Neuronal stem cell (in vitro differentiated cells): ENCODE measurements around the gene CFAP92.

Source experiments
- DNase-seq: peaks from one replicate; pipeline ENCODE4 v3.0.0-alpha.2; 2013; ENCODE audit warnings: low spot score
- H2AFZ ChIP-seq: one replicate; pipeline ENCODE4 v1.6.1; 2013; ENCODE audit warnings: mild to moderate bottlenecking, low read length, inconsistent platforms
- H2AK5ac ChIP-seq: 2 replicates; pipeline ENCODE4 v1.6.1; 2013; ENCODE audit warnings: low read depth, mild to moderate bottlenecking, inconsistent platforms, low read length, moderate library complexity, mixed read lengths
- H2BK120ac ChIP-seq: 2 replicates; pipeline ENCODE4 v1.6.1; 2013; ENCODE audit warnings: low read depth, mild to moderate bottlenecking, inconsistent platforms, low read length, moderate library complexity, mixed read lengths
- H2BK12ac ChIP-seq: one replicate; pipeline ENCODE4 v1.6.1; 2013; ENCODE audit warnings: low read length, inconsistent platforms
- H2BK15ac ChIP-seq: 2 replicates; pipeline ENCODE4 v1.6.1; 2013; ENCODE audit warnings: mild to moderate bottlenecking, low read length, inconsistent platforms, mixed read lengths
- H2BK5ac ChIP-seq: one replicate; pipeline ENCODE4 v1.6.1; 2013; ENCODE audit warnings: inconsistent platforms, mild to moderate bottlenecking, low read length, moderate library complexity
- H3K14ac ChIP-seq: one replicate; pipeline ENCODE4 v1.6.1; 2013; ENCODE audit warnings: low read length, inconsistent platforms
- H3K18ac ChIP-seq: 2 replicates; pipeline ENCODE4 v1.6.1; 2013; ENCODE audit warnings: low read length, inconsistent platforms
- H3K23ac ChIP-seq: 2 replicates; pipeline ENCODE4 v1.6.1; 2013; ENCODE audit warnings: low read depth, mild to moderate bottlenecking, mixed read lengths, low read length, inconsistent platforms; ENCODE audit not compliant: poor library complexity
- H3K27ac ChIP-seq: replicated peaks from 3 replicates; pipeline ENCODE4 v1.5.1; 2013; ENCODE audit warnings: low read length, inconsistent platforms
- H3K27me3 ChIP-seq, 3 experiments: 2 replicates each; pipeline ENCODE4 v1.6.1; 2013; ENCODE audit warnings: low read length in 3 of 3, mild to moderate bottlenecking in 2 of 3, inconsistent platforms in 1 of 3, low read depth in 1 of 3, mixed read lengths in 1 of 3, moderate library complexity in 1 of 3; ENCODE audit not compliant: control insufficient read depth in 3 of 3, insufficient read depth in 3 of 3
- H3K36me3 ChIP-seq, 2 donors: replicated peaks in 1 of 2; 2 replicates each; pipeline ENCODE4 v1.6.1; 2013; ENCODE audit warnings: low read length in 2 of 2; ENCODE audit not compliant: control insufficient read depth in 2 of 2, insufficient read depth in 2 of 2
- H3K4ac ChIP-seq: 2 replicates; pipeline ENCODE4 v1.6.1; 2013; ENCODE audit warnings: inconsistent platforms, mild to moderate bottlenecking, low read length, moderate library complexity
- H3K4me1 ChIP-seq, 2 donors: 1 replicate in 1 of 2; 2 replicates in 1 of 2; pipeline ENCODE4 v1.6.1; 2013; ENCODE audit warnings: low read length in 2 of 2, low read depth in 1 of 2; ENCODE audit not compliant: control insufficient read depth in 2 of 2, insufficient read depth in 1 of 2
- H3K4me2 ChIP-seq: one replicate; pipeline ENCODE4 v1.6.1; 2013; ENCODE audit warnings: mild to moderate bottlenecking, low read length, inconsistent platforms; ENCODE audit not compliant: insufficient read depth, poor library complexity, severe bottlenecking
- H3K4me3 ChIP-seq, 2 donors: 2 replicates each; pipeline ENCODE4 v1.5.1; 2013; ENCODE audit warnings: low read length in 2 of 2, mild to moderate bottlenecking in 2 of 2, inconsistent platforms in 1 of 2, moderate library complexity in 1 of 2
- H3K79me1 ChIP-seq: one replicate; pipeline ENCODE4 v1.6.1; 2013; ENCODE audit warnings: low read depth, mild to moderate bottlenecking, inconsistent platforms, low read length, moderate library complexity
- H3K9ac ChIP-seq: one replicate; pipeline ENCODE4 v1.6.1; 2013; ENCODE audit warnings: mild to moderate bottlenecking, low read depth, low read length, inconsistent platforms; ENCODE audit not compliant: poor library complexity
- H3K9me3 ChIP-seq, 2 donors: replicated peaks in 1 of 2; 2 replicates each; pipeline versions ENCODE3 to v1.6.1; 2013; ENCODE audit warnings: low read length in 2 of 2, mild to moderate bottlenecking in 2 of 2, inconsistent platforms in 1 of 2, low read depth in 1 of 2, mixed read lengths in 1 of 2, moderate library complexity in 1 of 2; ENCODE audit not compliant: control insufficient read depth in 2 of 2, insufficient read depth in 1 of 2
- H4K8ac ChIP-seq: one replicate; pipeline ENCODE4 v1.6.1; 2013; ENCODE audit warnings: low read depth, mild to moderate bottlenecking, inconsistent platforms, low read length, moderate library complexity
- H4K91ac ChIP-seq: one replicate; pipeline ENCODE4 v1.6.1; 2013; ENCODE audit warnings: low read length, low read depth, mild to moderate bottlenecking, inconsistent platforms; ENCODE audit not compliant: poor library complexity
- WGBS, 2 donors: extraction: QIAGEN DNeasy Blood & Tissue Kit; methylation state at CpG; one replicate each; pipeline ENCODE4 v1.1.7; 2013; ENCODE audit warnings: missing lambda C conversion rate in 2 of 2, mixed read lengths in 1 of 2; ENCODE audit not compliant: insufficient read length in 2 of 2, insufficient replicate concordance in 1 of 2; ENCODE audit errors: extremely low coverage in 2 of 2; 5-methylcytosine and 5-hydroxymethylcytosine counted together

Gene CFAP92

GRCh38 chr3:128987302-128988100 is 6.4 kb downstream of the CFAP92 start:
- H3K4ac ChIP-seq, result no peak overlapping the region
- no peaks in the 10 kb centered on the region for H3K9me3 ChIP-seq
- H3K9ac ChIP-seq, result no peak overlapping the region
- no peak overlapping the region for H2BK5ac ChIP-seq
- H3K36me3 ChIP-seq, result peaks cover 0 to 24% of the 10 kb centered on the region in 2 donors
- H3K23ac ChIP-seq, result no peak overlapping the region
- H3K14ac ChIP-seq, result no peak overlapping the region
- H2AK5ac ChIP-seq, result no peak overlapping the region
- peaks cover 1 to 3% of the 10 kb centered on the region in 2 donors for H3K4me1 ChIP-seq
- H3K27ac ChIP-seq, result no peak overlapping the region
- H3K18ac ChIP-seq, result no peak overlapping the region
- H4K91ac ChIP-seq, result no peak overlapping the region
- no peak overlapping the region for H4K8ac ChIP-seq
- no CpG with 5 or more reads among the region's 15 CpGs for WGBS, 2 donors
- H2BK12ac ChIP-seq, result no peak overlapping the region
- no peak overlapping the region for H2AFZ ChIP-seq
- DNase-seq, result no peak
- no peak overlapping the region for H3K4me2 ChIP-seq
- no peak overlapping the region for H2BK120ac ChIP-seq
- no peaks in the 10 kb centered on the region for H3K79me1 ChIP-seq
- H3K4me3 ChIP-seq, result no peak overlapping the region
- no peaks in the 10 kb centered on the region for H3K27me3 ChIP-seq
- H2BK15ac ChIP-seq, result no peak overlapping the region

GRCh38 chr3:128984596-128984995 is 9.3 kb downstream of the CFAP92 start:
- Histone ChIP-seq H2BK120ac (no peak overlapping the region), H3K14ac (no peak overlapping the region), H3K4me2 (no peak overlapping the region), H3K36me3 (peaks cover 0 to 24% of the 10 kb centered on the region in 2 donors), H2AK5ac (no peak overlapping the region), H3K27ac (no peak overlapping the region), H2BK15ac (no peak overlapping the region), H3K9ac (no peak overlapping the region), H2BK12ac (no peak overlapping the region), H4K91ac (no peak overlapping the region), H3K79me1 (no peaks in the 10 kb centered on the region), H3K18ac (no peak overlapping the region), H3K4me3 (no peak overlapping the region), H3K9me3 (no peaks in the 10 kb centered on the region), H3K27me3 (no peaks in the 10 kb centered on the region), H3K4me1 (peaks cover 1 to 3% of the 10 kb centered on the region in 2 donors), H3K4ac (no peak overlapping the region), H3K23ac (no peak overlapping the region), H4K8ac (no peak overlapping the region), H2AFZ (no peak overlapping the region), H2BK5ac (no peak overlapping the region)
- WGBS, 2 donors, result no CpG with 5 or more reads among the region's 3 CpGs
- no peak for DNase-seq

GRCh38 chr3:128983293-128984069 is 10.4 kb downstream of the CFAP92 start:
- Histone ChIP-seq H3K4ac (peak overlapping the region; percentile 8), H3K36me3 (peaks cover 0 to 24% of the 10 kb centered on the region in 2 donors), H2BK12ac (no peak overlapping the region), H3K23ac (no peak overlapping the region), H3K9me3 (no peaks in the 10 kb centered on the region), H3K4me2 (no peak overlapping the region), H3K9ac (no peak overlapping the region), H2BK5ac (no peak overlapping the region), H3K18ac (peak overlapping the region; percentile 77), H3K79me1 (no peaks in the 10 kb centered on the region), H3K4me3 (no peak overlapping the region), H2AK5ac (no peak overlapping the region), H3K14ac (no peak overlapping the region), H4K91ac (no peak overlapping the region), H2AFZ (no peak overlapping the region), H2BK15ac (no peak overlapping the region), H3K27me3 (no peaks in the 10 kb centered on the region), H2BK120ac (peak overlapping the region; percentile 52), H4K8ac (no peak overlapping the region), H3K27ac (no peak overlapping the region), H3K4me1 (peaks cover 1 to 3% of the 10 kb centered on the region in 2 donors)
- no CpG with 5 or more reads among the region's 9 CpGs for WGBS, 2 donors
- no peak for DNase-seq

- Histone ChIP-seq H3K27me3 (no peaks in the 10 kb centered on the region), H2BK120ac (no peak overlapping the region), H3K79me1 (no peaks in the 10 kb centered on the region), H3K4me2 (no peak overlapping the region), H4K8ac (no peak overlapping the region), H3K23ac (no peak overlapping the region), H4K91ac (no peak overlapping the region), H3K36me3 (peaks cover 1 to 38% of the 10 kb centered on the region in 2 donors), H3K4ac (no peak overlapping the region), H3K27ac (no peak overlapping the region), H3K18ac (no peak overlapping the region), H2BK15ac (no peak overlapping the region), H3K9ac (no peak overlapping the region), H3K9me3 (no peaks in the 10 kb centered on the region), H2BK12ac (no peak overlapping the region), H3K4me3 (no peak overlapping the region), H3K14ac (no peak overlapping the region), H2BK5ac (no peak overlapping the region), H2AK5ac (no peak overlapping the region), H3K4me1 (no peaks in the 10 kb centered on the region), H2AFZ (no peak overlapping the region)
- DNase-seq, result no peak
- WGBS, 2 donors, result no CpG with 5 or more reads among the region's 1 CpG
These were observed 18.6 kb downstream of the CFAP92 start for GRCh38 chr3:128975276-128975675.
